SK-N-SH treated with all-trans-retinoic acid at 6 μM for 48 hours (cell line): ENCODE measurements around the gene CGA.

ENCODE experiments used
- ATAC-seq: fragments of 200-7000 bp; cut with Tn5 transposase; 3 replicates; pipeline ENCODE4 v1.9.1; 2020; ENCODE audit warnings: mild to moderate bottlenecking, moderate library complexity
- ARNTL ChIP-seq: fragments of 450-650 bp; formaldehyde crosslinking; IDR thresholded peaks from 2 replicates; pipeline ENCODE4 v1.5.0; 2020; ENCODE audit warnings: low read depth, mild to moderate bottlenecking, moderate library complexity, borderline replicate concordance
- BACH2 ChIP-seq: fragments of 250-450 bp; sonication (Bioruptor Pico); IDR thresholded peaks from 2 replicates; pipeline ENCODE4 v1.9.0; 2021; ENCODE audit warnings: mild to moderate bottlenecking, borderline replicate concordance
- CREB5 ChIP-seq: fragments of 250-450 bp; sonication (Bioruptor Pico); IDR thresholded peaks from 2 replicates; pipeline ENCODE4 v1.5.1; 2020; ENCODE audit warnings: low read depth, mild to moderate bottlenecking, moderate library complexity
- CSDC2 ChIP-seq: fragments of 250-450 bp; sonication (Bioruptor Pico); IDR thresholded peaks from 2 replicates; pipeline ENCODE4 v1.5.0; 2020; ENCODE audit warnings: mild to moderate bottlenecking, moderate library complexity
- CSRNP3 ChIP-seq: fragments of 250-450 bp; sonication (Bioruptor Pico); IDR thresholded peaks from 2 replicates; pipeline ENCODE4 v1.5.1; 2021; ENCODE audit warnings: mild to moderate bottlenecking, moderate library complexity
- ESRRG ChIP-seq: fragments of 250-450 bp; sonication (Bioruptor Pico); IDR thresholded peaks from 2 replicates; pipeline ENCODE4 v1.6.1; 2021; ENCODE audit warnings: mild to moderate bottlenecking
- GLIS3 ChIP-seq: fragments of 250-450 bp; sonication (Bioruptor Pico); IDR thresholded peaks from 2 replicates; pipeline ENCODE4 v1.5.0; 2020; ENCODE audit warnings: mild to moderate bottlenecking, moderate library complexity
- ISL1 ChIP-seq: fragments of 250-450 bp; sonication (Bioruptor Pico); IDR thresholded peaks from 2 replicates; pipeline ENCODE4 v2.1.2; 2022; ENCODE audit warnings: mild to moderate bottlenecking, moderate library complexity
- OSR1 ChIP-seq: fragments of 250-450 bp; sonication (Bioruptor Pico); IDR thresholded peaks from 2 replicates; pipeline ENCODE4 v1.8.0; 2022; ENCODE audit warnings: moderate library complexity, mild to moderate bottlenecking, inconsistent platforms
- POU6F1 ChIP-seq: fragments of 250-450 bp; sonication (Bioruptor Pico); IDR thresholded peaks from 2 replicates; pipeline ENCODE4 v1.8.0; 2021; ENCODE audit warnings: low read depth, mild to moderate bottlenecking, moderate library complexity, borderline replicate concordance
- PPARA ChIP-seq: fragments of 250-450 bp; sonication (Bioruptor Pico); IDR thresholded peaks from 2 replicates; pipeline ENCODE4 v1.5.0; 2020; ENCODE audit warnings: mild to moderate bottlenecking, borderline replicate concordance
- RARB ChIP-seq: fragments of 250-450 bp; sonication (Bioruptor Pico); IDR thresholded peaks from 2 replicates; pipeline ENCODE4 v1.8.0; 2021; ENCODE audit warnings: mild to moderate bottlenecking, moderate library complexity
- SNAI2 ChIP-seq: fragments of 250-450 bp; sonication (Bioruptor Pico); IDR thresholded peaks from 2 replicates; pipeline ENCODE4 v1.5.0; 2020; ENCODE audit warnings: mild to moderate bottlenecking, moderate library complexity
- TCF4 ChIP-seq: fragments of 250-450 bp; sonication (Bioruptor Pico); IDR thresholded peaks from 2 replicates; pipeline ENCODE4 v1.8.0; 2021; ENCODE audit warnings: mild to moderate bottlenecking, moderate library complexity, borderline replicate concordance
- TOX ChIP-seq: fragments of 250-450 bp; sonication (Bioruptor Pico); IDR thresholded peaks from 2 replicates; pipeline ENCODE4 v1.8.0; 2021; ENCODE audit warnings: mild to moderate bottlenecking, moderate library complexity, borderline replicate concordance
- TSHZ2 ChIP-seq: fragments of 250-450 bp; sonication (Bioruptor Pico); IDR thresholded peaks from 2 replicates; pipeline ENCODE4 v1.5.0; 2020; ENCODE audit warnings: mild to moderate bottlenecking, moderate library complexity
- ZC3H10 ChIP-seq: fragments of 250-450 bp; sonication (Bioruptor Pico); IDR thresholded peaks from 2 replicates; pipeline ENCODE4 v1.5.1; 2021; ENCODE audit warnings: mild to moderate bottlenecking, moderate library complexity
- ZFP30 ChIP-seq: fragments of 450-650 bp; formaldehyde crosslinking; IDR thresholded peaks from 2 replicates; pipeline ENCODE4 v1.5.0; 2022; ENCODE audit warnings: mild to moderate bottlenecking, moderate library complexity
- ZNF565 ChIP-seq: fragments of 450-650 bp; formaldehyde crosslinking; conservative IDR thresholded peaks from 2 replicates; pipeline ENCODE4 v1.5.0; 2020; ENCODE audit warnings: low read depth, mild to moderate bottlenecking, moderate library complexity
- ZNF70 ChIP-seq: fragments of 450-650 bp; formaldehyde crosslinking; IDR thresholded peaks from 2 replicates; pipeline ENCODE4 v1.5.0; 2020; ENCODE audit warnings: mild to moderate bottlenecking, moderate library complexity
- ZNF8 ChIP-seq: fragments of 450-650 bp; formaldehyde crosslinking; IDR thresholded peaks from 2 replicates; pipeline ENCODE4 v1.5.0; 2020; ENCODE audit warnings: mild to moderate bottlenecking, moderate library complexity

The CGA gene

GRCh38 chr6:87124074-87124473 is 29.2 kb upstream of the CGA start:
- no peak for TF ChIP-seq ISL1 (CRISPR knock-in tag)
- TF ChIP-seq RARB (CRISPR knock-in tag): no peak
- no peak for TF ChIP-seq POU6F1 (CRISPR knock-in tag)
- TF ChIP-seq BACH2 (CRISPR knock-in tag): no peak
- TF ChIP-seq SNAI2: no peak
- no peak for TF ChIP-seq TOX (CRISPR knock-in tag)
- TF ChIP-seq TCF4 (CRISPR knock-in tag): no peak
- no peak for TF ChIP-seq OSR1 (CRISPR knock-in tag)
- TF ChIP-seq CREB5 (CRISPR knock-in tag): no peak
- no peak for TF ChIP-seq ZC3H10 (CRISPR knock-in tag)
- TF ChIP-seq TSHZ2 (CRISPR knock-in tag): no peak
- TF ChIP-seq ZFP30 (CRISPR knock-in tag): no peak
- TF ChIP-seq ESRRG (CRISPR knock-in tag): no peak
- no peak for TF ChIP-seq ZNF70 (CRISPR knock-in tag)
- no peak for TF ChIP-seq ZNF565
- TF ChIP-seq, all 23 proteins: peak for 0
- ATAC-seq: no peak

DNA sequence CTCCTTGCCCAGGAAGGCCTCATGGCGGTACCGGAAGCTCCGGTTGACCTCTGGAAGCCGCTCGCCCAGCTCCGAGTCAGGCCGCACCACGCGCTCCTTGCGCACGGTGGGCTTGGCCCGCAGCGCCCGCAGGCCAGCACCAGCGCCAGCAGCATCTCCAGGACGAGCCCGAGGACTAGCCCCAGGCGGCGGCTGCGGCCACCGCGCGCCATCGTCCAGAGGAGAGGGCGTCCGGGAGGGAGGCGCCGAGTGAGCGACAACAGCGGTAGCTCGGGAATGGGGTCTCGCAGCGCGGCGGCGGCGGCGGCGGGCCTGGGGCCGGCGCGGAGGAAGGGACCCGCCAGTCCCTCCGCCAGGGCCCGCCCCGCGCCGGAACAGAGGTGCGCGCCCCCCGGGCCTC is 27.6 kb upstream of the CGA start:
- TF ChIP-seq ZC3H10 (CRISPR knock-in tag): no peak
- no peak for TF ChIP-seq TSHZ2 (CRISPR knock-in tag)
- TF ChIP-seq ZNF8 (CRISPR knock-in tag): no peak
- TF ChIP-seq PPARA (CRISPR knock-in tag): no peak
- TF ChIP-seq ARNTL (CRISPR knock-in tag): no peak
- no peak for TF ChIP-seq CREB5 (CRISPR knock-in tag)
- no peak for TF ChIP-seq OSR1 (CRISPR knock-in tag)
- TF ChIP-seq CSRNP3 (CRISPR knock-in tag): no peak
- TF ChIP-seq RARB (CRISPR knock-in tag): no peak
- no peak for TF ChIP-seq ESRRG (CRISPR knock-in tag)
- no peak for TF ChIP-seq GLIS3 (CRISPR knock-in tag)
- no peak for TF ChIP-seq TCF4 (CRISPR knock-in tag)
- no peak for TF ChIP-seq POU6F1 (CRISPR knock-in tag)
- TF ChIP-seq BACH2 (CRISPR knock-in tag): no peak
- TF ChIP-seq TOX (CRISPR knock-in tag): no peak
- no peak for TF ChIP-seq CSDC2 (CRISPR knock-in tag)
- no peak for TF ChIP-seq ZFP30 (CRISPR knock-in tag)
- no peak for ATAC-seq
